Loucy (cell line): ENCODE results near the gene FOXJ3.

ENCODE experiments used
- H2AFZ ChIP-seq: fragments of 200-600 bp; sonication (generic); 2 replicates; pipeline ENCODE4 v1.6.0; 2016; ENCODE audit warnings: antibody characterized with exemption, mild to moderate bottlenecking, low read length, moderate library complexity
- H3F3A ChIP-seq: fragments of 200-600 bp; 2 replicates; pipeline ENCODE4 v1.6.0; 2016; ENCODE audit warnings: antibody characterized with exemption, low read depth, mild to moderate bottlenecking
- H3K27me3 ChIP-seq: fragments of 200-600 bp; sonication (generic); 2 replicates; pipeline ENCODE4 v1.6.1; 2014; ENCODE audit warnings: low read length, mild to moderate bottlenecking; ENCODE audit not compliant: insufficient read depth, poor library complexity, severe bottlenecking
- H3K36me3 ChIP-seq: fragments of 200-600 bp; sonication (generic); 2 replicates; pipeline ENCODE4 v1.6.1; 2016; ENCODE audit warnings: low read length; ENCODE audit not compliant: insufficient read depth
- H3K4me1 ChIP-seq: fragments of 200-600 bp; sonication (generic); 2 replicates; pipeline ENCODE4 v1.5.1; 2014; ENCODE audit warnings: low read length, mild to moderate bottlenecking; ENCODE audit not compliant: insufficient read depth, poor library complexity, severe bottlenecking
- H3K4me2 ChIP-seq: fragments of 200-600 bp; sonication (generic); 2 replicates; pipeline ENCODE4 v1.6.0; 2014; ENCODE audit warnings: antibody characterized with exemption, low read length, low read depth, mild to moderate bottlenecking; ENCODE audit not compliant: poor library complexity, severe bottlenecking
- H3K4me3 ChIP-seq: fragments of 200-600 bp; sonication (generic); 2 replicates; pipeline ENCODE4 v1.5.1; 2014; ENCODE audit warnings: low read length, mild to moderate bottlenecking, mixed read lengths; ENCODE audit not compliant: poor library complexity, severe bottlenecking
- H3K79me2 ChIP-seq: fragments of 200-600 bp; sonication (generic); 2 replicates; pipeline ENCODE4 v1.6.1; 2014; ENCODE audit warnings: low read length; ENCODE audit not compliant: insufficient read depth
- H3K9ac ChIP-seq: fragments of 200-600 bp; sonication (generic); 2 replicates; pipeline ENCODE4 v1.6.0; 2014; ENCODE audit warnings: mild to moderate bottlenecking, low read depth, low read length, moderate library complexity; ENCODE audit not compliant: poor library complexity, severe bottlenecking
- H3K9me2 ChIP-seq: fragments of 200-600 bp; sonication (generic); replicated peaks from 2 replicates; pipeline ENCODE4 v1.6.1; 2016; ENCODE audit warnings: low read depth, low read length, mixed read lengths
- H3K9me3 ChIP-seq: fragments of 200-600 bp; sonication (generic); 2 replicates; pipeline ENCODE4 v1.6.1; 2014; ENCODE audit warnings: mild to moderate bottlenecking, antibody characterized with exemption, low read length, low read depth; ENCODE audit not compliant: insufficient read depth
- H4K20me1 ChIP-seq: fragments of 200-600 bp; sonication (generic); 2 replicates; pipeline ENCODE4 v1.6.0; 2014; ENCODE audit warnings: antibody characterized with exemption, low read length, mild to moderate bottlenecking; ENCODE audit not compliant: insufficient read depth, poor library complexity, severe bottlenecking
- CTCF ChIP-seq: fragments of 200-600 bp; sonication (generic); conservative IDR thresholded peaks from 2 replicates; pipeline ENCODE4 v1.5.1; 2014; ENCODE audit warnings: mild to moderate bottlenecking, antibody characterized with exemption, low read length
- EZH2phosphoT487 ChIP-seq: fragments of 200-600 bp; IDR thresholded peaks from 2 replicates; pipeline ENCODE4 v1.6.1; 2018; ENCODE audit warnings: antibody characterized with exemption, mild to moderate bottlenecking, moderate library complexity, borderline replicate concordance

Gene FOXJ3

GRCh38 chr1:42311897-42312296, 23.1 kb downstream of the FOXJ3 start:
- Histone ChIP-seq H3K9ac (no peak overlapping the region), H3F3A (no peaks in the 10 kb centered on the region), H3K79me2 (peaks cover 100% of the 10 kb centered on the region), H4K20me1 (peaks cover 79% of the 10 kb centered on the region), H2AFZ (no peak overlapping the region), H3K4me3 (no peak overlapping the region), H3K9me3 (no peaks in the 10 kb centered on the region), H3K4me1 (peaks cover 37% of the 10 kb centered on the region), H3K9me2 (no peaks in the 10 kb centered on the region), H3K4me2 (no peak overlapping the region), H3K36me3 (peaks cover 21% of the 10 kb centered on the region; the same call in 1 of the 2 replicates), H3K27me3 (no peaks in the 10 kb centered on the region)
- no peak for TF ChIP-seq EZH2phosphoT487
- TF ChIP-seq CTCF: no peak

- Histone ChIP-seq H4K20me1 (peaks cover 78% of the 10 kb centered on the region), H3K9me3 (no peaks in the 10 kb centered on the region), H3K4me2 (no peak overlapping the region), H3K4me1 (peaks cover 31% of the 10 kb centered on the region), H2AFZ (no peak overlapping the region), H3K79me2 (peaks cover 98% of the 10 kb centered on the region), H3K36me3 (peaks cover 21% of the 10 kb centered on the region; the same call in 1 of the 2 replicates), H3F3A (no peaks in the 10 kb centered on the region), H3K27me3 (no peaks in the 10 kb centered on the region), H3K9ac (no peak overlapping the region), H3K9me2 (no peaks in the 10 kb centered on the region), H3K4me3 (no peak overlapping the region)
- TF ChIP-seq CTCF (no peak), EZH2phosphoT487 (no peak)
These were observed 23.9 kb downstream of the FOXJ3 start for GRCh38 chr1:42311138-42311537.

- H2AFZ ChIP-seq: no peak overlapping the region
- H3K27me3 ChIP-seq: no peaks in the 10 kb centered on the region
- H3K36me3 ChIP-seq: peaks cover 38% of the 10 kb centered on the region
- peaks cover 96% of the 10 kb centered on the region for H3K79me2 ChIP-seq
- H3K4me3 ChIP-seq: no peak overlapping the region
- no peak overlapping the region for H3K9ac ChIP-seq
- H3F3A ChIP-seq: no peaks in the 10 kb centered on the region
- no peak for TF ChIP-seq CTCF
- no peak for TF ChIP-seq EZH2phosphoT487
- peaks cover 4% of the 10 kb centered on the region; the same call in 1 of the 2 replicates for H3K9me3 ChIP-seq
- peaks cover 40% of the 10 kb centered on the region for H4K20me1 ChIP-seq
- no peak overlapping the region for H3K4me2 ChIP-seq
- H3K4me1 ChIP-seq: peaks cover 11% of the 10 kb centered on the region
- no peaks in the 10 kb centered on the region for H3K9me2 ChIP-seq
These were observed 28.1 kb downstream of the FOXJ3 start for GRCh38 chr1:42306977-42307376.
